Tibial nerve (tissue), 4 donors: Measurements from ENCODE around the gene TTBK2. TPM values are rescaled to one million over a fixed set of nuclear protein-coding genes. Genes with fewer than 3 reads are reported as not detected.

Experiments used
- DNase-seq, 2 donors: peaks; one replicate each; pipeline ENCODE4 v3.0.0-alpha.2; 2019; ENCODE audit warnings: low spot score in 2 of 2
- H3K27ac ChIP-seq, 4 donors: fragments of 200-600 bp; sonication (generic) in 3 of 4; one replicate each; pipeline ENCODE4 v1.5.1; 2017 to 2019; ENCODE audit warnings: mild to moderate bottlenecking in 1 of 4
- H3K27me3 ChIP-seq, 2 donors: fragments of 200-600 bp; sonication (generic) in 1 of 2; one replicate each; pipeline versions ENCODE4 v1.5.1 to v1.6.0; 2017 to 2019
- H3K36me3 ChIP-seq, 3 donors: fragments of 200-600 bp; sonication (generic); one replicate each; pipeline ENCODE4 v1.5.1; 2018 to 2019
- H3K4me1 ChIP-seq, 4 donors: fragments of 200-600 bp; sonication (generic) in 3 of 4; one replicate each; pipeline ENCODE4 v1.5.1; 2017 to 2019
- H3K4me3 ChIP-seq, 4 donors: fragments of 200-600 bp; sonication (generic) in 3 of 4; one replicate each; pipeline ENCODE4 v1.5.1; 2017 to 2019; ENCODE audit warnings: mild to moderate bottlenecking in 1 of 4, moderate library complexity in 1 of 4
- H3K9me3 ChIP-seq, 4 donors: fragments of 200-600 bp; sonication (generic) in 3 of 4; one replicate each; pipeline ENCODE4 v1.5.1; 2017 to 2019
- CTCF ChIP-seq, 5 experiments: fragments of 200-600 bp in 3 of 5; fragments of 450-650 bp in 2 of 5; sonication (generic) in 3 of 5; IDR thresholded peaks; one replicate each; pipeline ENCODE4 v1.5.1; 2016 to 2019; ENCODE audit warnings: antibody characterized with exemption in 5 of 5, mild to moderate bottlenecking in 3 of 5, moderate library complexity in 2 of 5
- EP300 ChIP-seq, 2 donors: sonication (generic); formaldehyde crosslinking; IDR thresholded peaks; one replicate each; pipeline ENCODE4 v1.6.1; 2017; ENCODE audit warnings: antibody characterized with exemption in 2 of 2, mild to moderate bottlenecking in 1 of 2
- POLR2A ChIP-seq, 2 donors: fragments of 450-650 bp; IDR thresholded peaks; one replicate each; pipeline ENCODE4 v1.6.1; 2017; ENCODE audit warnings: antibody characterized with exemption in 2 of 2, mild to moderate bottlenecking in 2 of 2, moderate library complexity in 2 of 2
- WGBS, 2 donors: methylation state at CpG; one replicate each; pipeline ENCODE4 v1.1.5; 2018; 5-methylcytosine and 5-hydroxymethylcytosine counted together
- total RNA-seq, 4 donors: library from RNA; depleted of rRNA; stranded (reverse); fragments of >200 nt; gene quantifications; one replicate each; pipeline ENCODE4 v1.1.0, GENCODE V29; 2016

The TTBK2 gene
- total RNA-seq, 4 donors from 2014 or later: 20.2 to 31.2 (median 23.4) TPM

DNA sequence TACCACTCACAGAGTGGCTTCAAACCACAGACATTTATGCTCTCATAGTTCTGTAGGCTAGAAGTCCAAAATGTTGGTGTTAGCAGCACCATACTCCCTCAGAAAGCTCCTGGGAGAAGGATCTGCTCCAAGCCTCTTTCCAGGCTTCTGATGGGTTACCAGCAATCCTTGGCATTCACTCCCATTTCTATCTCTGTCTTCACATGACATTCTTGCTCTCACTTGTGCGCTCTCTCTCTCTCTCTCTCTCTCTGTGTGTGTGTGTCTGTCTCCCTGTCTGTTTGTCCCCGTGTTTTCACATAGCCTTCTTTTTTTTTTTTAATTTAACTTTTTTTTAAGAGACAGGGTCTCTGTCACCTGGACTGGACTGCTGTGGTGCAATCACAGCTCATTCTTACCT lies 209.9 kb downstream of the TTBK2 start:
- H3K27ac ChIP-seq: no peak overlapping the region
- H3K36me3 ChIP-seq: peaks cover 0 to 29% (median 0%) of the 10 kb centered on the region in 3 donors
- no peak overlapping the region for H3K4me3 ChIP-seq
- no peak for DNase-seq
- no peaks in the 10 kb centered on the region for H3K27me3 ChIP-seq
- 86 to 88% methylated on average over 2 of the region's 2 CpGs for WGBS, 2 donors
- TF ChIP-seq POLR2A (IDR thresholded peaks at IDR 0.05): no peak
- TF ChIP-seq CTCF (IDR thresholded peaks at IDR 0.05): no peak
- TF ChIP-seq EP300 (IDR thresholded peaks at IDR 0.05): no peak
- no peaks in the 10 kb centered on the region for H3K9me3 ChIP-seq
- H3K4me1 ChIP-seq: peaks cover 0 to 3% (median 0%) of the 10 kb centered on the region in 4 donors

GRCh38 chr15:42707873-42708544 lies 212.6 kb downstream of the TTBK2 start:
- H3K4me1 ChIP-seq: peaks cover 0 to 10% (median 0%) of the 10 kb centered on the region in 4 donors
- H3K27me3 ChIP-seq: no peaks in the 10 kb centered on the region
- 73 to 79% methylated on average over 3 of the region's 3 CpGs for WGBS, 2 donors
- H3K9me3 ChIP-seq: no peaks in the 10 kb centered on the region
- TF ChIP-seq CTCF (IDR thresholded peaks at IDR 0.05) (no peak), EP300 (IDR thresholded peaks at IDR 0.05) (no peak)
- no peak overlapping the region for H3K4me3 ChIP-seq
- peaks cover 0 to 52% (median 0%) of the 10 kb centered on the region in 3 donors for H3K36me3 ChIP-seq
- no peak overlapping the region for H3K27ac ChIP-seq
- DNase-seq: no peak

GRCh38 chr15:42707068-42707467 lies 213.5 kb downstream of the TTBK2 start:
- WGBS, 2 donors: 92 to 93% methylated on average over 2 of the region's 2 CpGs
- Histone ChIP-seq H3K36me3 (peaks cover 0 to 61% (median 0%) of the 10 kb centered on the region in 3 donors), H3K4me1 (peaks cover 0 to 10% (median 0%) of the 10 kb centered on the region in 4 donors), H3K27ac (no peak overlapping the region), H3K27me3 (no peaks in the 10 kb centered on the region), H3K4me3 (no peak overlapping the region), H3K9me3 (no peaks in the 10 kb centered on the region)
- no peak for DNase-seq
- TF ChIP-seq POLR2A (IDR thresholded peaks at IDR 0.05) (no peak), EP300 (IDR thresholded peaks at IDR 0.05) (no peak), CTCF (IDR thresholded peaks at IDR 0.05) (no peak)

- H3K36me3 ChIP-seq: peaks cover 0 to 68% (median 0%) of the 10 kb centered on the region in 3 donors
- H3K4me3 ChIP-seq: no peak overlapping the region
- H3K9me3 ChIP-seq: peaks cover 0 to 8% (median 0%) of the 10 kb centered on the region in 4 donors
- no peak for DNase-seq
- H3K27me3 ChIP-seq: no peaks in the 10 kb centered on the region
- TF ChIP-seq POLR2A (IDR thresholded peaks at IDR 0.05) (no peak), EP300 (IDR thresholded peaks at IDR 0.05) (no peak), CTCF (IDR thresholded peaks at IDR 0.05) (no peak)
- H3K27ac ChIP-seq: no peak overlapping the region
- WGBS, 2 donors: 97 to 98% methylated on average over 5 of the region's 5 CpGs
- H3K4me1 ChIP-seq: peaks cover 0 to 10% (median 0%) of the 10 kb centered on the region in 4 donors
Measured at GRCh38 chr15:42705336-42705735, 215.2 kb downstream of the TTBK2 start.

GRCh38 chr15:42704492-42704926 lies 216.1 kb downstream of the TTBK2 start:
- TF ChIP-seq POLR2A (IDR thresholded peaks at IDR 0.05) (no peak), CTCF (IDR thresholded peaks at IDR 0.05) (peak; percentile 45 to 59 (median 53))
- no peak overlapping the region for H3K4me3 ChIP-seq
- peaks cover 0 to 8% (median 0%) of the 10 kb centered on the region in 4 donors for H3K9me3 ChIP-seq
- H3K27ac ChIP-seq: no peak overlapping the region
- H3K4me1 ChIP-seq: peaks cover 0 to 10% (median 0%) of the 10 kb centered on the region in 4 donors
- DNase-seq: peak in 1 of 2 donors; percentile 70
- peaks cover 0 to 74% (median 0%) of the 10 kb centered on the region in 3 donors for H3K36me3 ChIP-seq
- 30 to 36% methylated on average over 3 to 4 of the region's 4 CpGs for WGBS, 2 donors
- H3K27me3 ChIP-seq: no peaks in the 10 kb centered on the region
